ENCODE data around the gene S100A10. TPM values are rescaled to one million over a fixed set of nuclear protein-coding genes. Genes with fewer than 3 reads are reported as not detected.

The S100A10 gene
- total RNA-seq, 2 donors from 2014 or later = 40.7 to 105 TPM

DNA sequence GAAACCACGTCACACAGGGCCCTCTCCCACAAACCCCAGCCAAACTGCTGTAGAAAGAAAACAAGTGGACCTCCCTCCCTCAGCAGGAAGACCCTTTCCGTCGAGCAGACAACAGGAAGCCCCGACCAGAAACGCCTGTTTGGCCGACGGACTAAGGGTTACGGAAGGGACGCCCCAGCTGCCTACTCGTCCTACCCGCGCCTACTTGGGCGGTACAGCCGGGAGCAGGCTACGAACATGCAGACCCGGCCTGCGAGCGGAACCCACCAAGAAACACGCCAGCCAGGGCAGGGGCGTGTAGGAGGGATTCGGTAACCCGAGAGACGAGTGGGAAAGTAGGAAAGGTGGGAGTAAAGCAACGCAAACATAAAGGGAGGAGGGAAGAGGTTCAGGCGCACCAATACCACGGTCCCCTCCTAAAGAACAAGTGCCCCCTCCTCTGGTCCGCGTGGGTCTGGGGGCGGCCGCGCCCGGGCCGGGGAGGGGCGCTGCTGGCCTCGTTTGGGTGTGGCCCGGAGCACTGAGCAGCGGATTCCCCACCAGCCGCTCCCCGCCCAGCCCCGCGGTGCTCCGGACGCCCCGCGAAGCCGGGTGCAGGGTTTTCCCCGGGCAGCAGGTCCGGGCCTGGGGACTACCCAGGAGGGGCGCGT lies 450 bp downstream of the S100A10 start:
- TF ChIP-seq, protein P1, sequence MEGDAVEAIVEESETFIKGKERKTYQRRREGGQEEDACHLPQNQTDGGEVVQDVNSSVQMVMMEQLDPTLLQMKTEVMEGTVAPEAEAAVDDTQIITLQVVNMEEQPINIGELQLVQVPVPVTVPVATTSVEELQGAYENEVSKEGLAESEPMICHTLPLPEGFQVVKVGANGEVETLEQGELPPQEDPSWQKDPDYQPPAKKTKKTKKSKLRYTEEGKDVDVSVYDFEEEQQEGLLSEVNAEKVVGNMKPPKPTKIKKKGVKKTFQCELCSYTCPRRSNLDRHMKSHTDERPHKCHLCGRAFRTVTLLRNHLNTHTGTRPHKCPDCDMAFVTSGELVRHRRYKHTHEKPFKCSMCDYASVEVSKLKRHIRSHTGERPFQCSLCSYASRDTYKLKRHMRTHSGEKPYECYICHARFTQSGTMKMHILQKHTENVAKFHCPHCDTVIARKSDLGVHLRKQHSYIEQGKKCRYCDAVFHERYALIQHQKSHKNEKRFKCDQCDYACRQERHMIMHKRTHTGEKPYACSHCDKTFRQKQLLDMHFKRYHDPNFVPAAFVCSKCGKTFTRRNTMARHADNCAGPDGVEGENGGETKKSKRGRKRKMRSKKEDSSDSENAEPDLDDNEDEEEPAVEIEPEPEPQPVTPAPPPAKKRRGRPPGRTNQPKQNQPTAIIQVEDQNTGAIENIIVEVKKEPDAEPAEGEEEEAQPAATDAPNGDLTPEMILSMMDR (IDR thresholded peaks at IDR 0.05) = no peak
- no peak for TF ChIP-seq POLR2A (IDR thresholded peaks at IDR 0.05)
- DNase-seq (peak; percentile 23 to 42 (median 28)), ATAC-seq (peak; percentile 10)
- Histone ChIP-seq H3K4me3 (peak overlapping the region; percentile 27 to 39), H3K27ac (peak overlapping the region; percentile 81 to 94 (median 88)), H3K9me3 (no peaks in the 10 kb centered on the region), H3K4me1 (peaks cover 57% of the 10 kb centered on the region), H3K27me3 (no peaks in the 10 kb centered on the region), H3K36me3 (replicated peaks in 1 of 2; ENCODE audit: insufficient read depth in 1 of 2, low read depth in 2 of 2) (no peaks in the 10 kb centered on the region)
- intact Hi-C loops (cut with DNase I) = no loop called here
- WGBS, 2 donors = 7 to 8% methylated on average over 34 to 50 of the region's 50 CpGs

DNA sequence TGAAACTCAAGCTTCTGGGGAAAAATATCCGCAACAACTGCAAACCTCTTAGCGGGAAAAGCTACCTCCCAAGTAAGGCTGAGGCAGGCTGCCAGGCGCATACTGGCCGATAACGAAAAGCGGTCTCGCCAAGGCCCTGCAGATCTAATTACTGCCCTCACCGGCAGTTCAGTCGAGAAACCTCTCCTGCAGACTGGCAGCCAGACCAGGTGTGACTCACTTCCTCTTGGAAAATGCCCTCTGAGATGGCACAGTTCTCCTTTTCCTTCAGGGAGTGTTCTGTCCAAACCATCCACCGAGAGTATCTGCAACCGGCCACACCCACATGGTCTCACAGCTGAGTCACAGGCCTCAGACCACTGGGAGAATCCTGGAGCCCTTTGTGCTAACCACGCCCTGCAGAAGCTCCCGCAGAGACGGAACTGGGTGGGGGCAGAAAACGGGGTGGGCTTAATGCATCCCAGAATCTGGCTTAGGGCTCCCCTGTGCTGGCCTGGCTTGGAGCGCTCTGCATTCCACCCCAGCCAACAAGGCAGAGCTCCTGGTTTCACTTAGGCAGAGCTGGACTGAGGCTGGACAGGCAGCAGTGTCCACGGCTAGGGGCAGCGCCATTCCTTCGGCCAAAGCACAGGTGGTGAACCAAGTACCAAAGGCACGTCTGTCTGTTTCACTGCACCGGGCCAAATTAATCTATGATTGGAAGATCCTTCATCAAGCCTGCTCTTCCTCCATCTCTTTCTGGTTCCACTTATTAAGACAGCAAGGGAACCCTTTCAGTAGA lies 1.2 kb downstream of the S100A10 start:
- WGBS, 2 donors = 7 to 10% methylated on average over 21 of the region's 21 CpGs
- Histone ChIP-seq H3K27me3 (no peaks in the 10 kb centered on the region), H3K27ac (peak overlapping the region; percentile 81 to 94 (median 88)), H3K9me3 (no peaks in the 10 kb centered on the region), H3K4me3 (peak overlapping the region in 1 of 2 donors; percentile 27), H3K4me1 (peaks cover 60% of the 10 kb centered on the region), H3K36me3 (replicated peaks in 1 of 2; ENCODE audit: insufficient read depth in 1 of 2, low read depth in 2 of 2) (no peaks in the 10 kb centered on the region)
- ATAC-seq = peak; percentile 56
- DNase-seq = peak; percentile 74 to 92 (median 87)
- intact Hi-C loops (cut with DNase I) = no loop called here
- TF ChIP-seq POLR2A (IDR thresholded peaks at IDR 0.05) = peak; percentile 30 to 81 (median 78)
- TF ChIP-seq, protein P1 (IDR thresholded peaks at IDR 0.05) = no peak

DNA sequence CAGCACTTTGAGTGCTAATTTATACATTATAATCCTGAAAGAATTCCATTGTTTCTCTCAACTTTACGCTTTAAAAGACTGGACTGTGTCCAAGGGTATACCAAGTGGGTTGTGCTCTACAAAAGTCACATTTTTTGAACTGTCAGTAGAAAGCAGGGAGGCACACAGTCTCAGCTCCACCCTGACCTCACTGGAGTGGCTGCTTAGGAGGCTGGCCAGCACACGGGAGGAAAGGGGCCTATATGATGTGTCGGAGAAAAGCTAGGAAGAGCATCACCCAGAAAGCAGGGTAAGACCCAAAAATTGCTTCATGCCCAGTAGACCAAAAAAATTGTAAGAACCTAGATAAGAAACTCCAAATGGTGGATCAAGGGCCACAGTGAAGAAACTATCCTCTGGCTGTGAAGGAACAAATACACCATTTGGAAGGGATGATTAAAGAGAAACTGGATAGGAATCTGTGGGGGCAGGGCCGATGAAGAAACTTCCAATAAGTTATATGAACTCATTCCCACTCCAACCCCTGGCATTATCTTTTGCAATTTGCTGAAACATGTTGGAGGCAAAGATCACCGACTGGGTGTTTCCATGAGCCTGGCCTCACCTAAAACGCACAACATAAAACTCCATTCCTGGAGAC lies 1.9 kb downstream of the S100A10 start:
- no peaks in the 10 kb centered on the region for H3K27me3 ChIP-seq
- TF ChIP-seq, protein P1 (IDR thresholded peaks at IDR 0.05) = no peak
- no peak for TF ChIP-seq POLR2A (IDR thresholded peaks at IDR 0.05)
- H3K4me3 ChIP-seq = no peak overlapping the region
- DNase-seq (no peak), ATAC-seq (no peak)
- intact Hi-C loops (cut with DNase I) = no loop called here
- H3K36me3 ChIP-seq (replicated peaks in 1 of 2; ENCODE audit: insufficient read depth in 1 of 2, low read depth in 2 of 2) = no peaks in the 10 kb centered on the region
- peak overlapping the region; percentile 81 to 94 (median 88) for H3K27ac ChIP-seq
- no peaks in the 10 kb centered on the region for H3K9me3 ChIP-seq
- 19 to 32% methylated on average over 6 of the region's 6 CpGs for WGBS, 2 donors
- peaks cover 60% of the 10 kb centered on the region for H3K4me1 ChIP-seq

DNA sequence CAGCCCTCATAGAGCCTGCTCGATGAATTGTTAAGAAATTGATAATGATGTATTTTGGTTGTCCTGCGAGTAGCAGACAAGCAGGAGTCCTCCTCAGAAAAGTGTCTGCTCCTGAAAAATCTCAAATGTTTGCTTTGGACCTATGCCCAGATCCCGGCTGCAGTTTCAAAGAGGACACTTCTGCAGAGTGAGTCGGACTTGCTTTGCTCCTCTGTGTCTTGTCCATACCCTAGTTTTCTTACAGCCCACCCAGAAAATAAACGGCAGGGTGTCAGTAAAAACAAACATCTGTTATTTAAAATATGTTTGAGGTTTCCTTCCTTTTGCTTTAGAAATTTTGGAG lies 2.8 kb downstream of the S100A10 start:
- Histone ChIP-seq H3K27me3 (no peaks in the 10 kb centered on the region), H3K9me3 (no peaks in the 10 kb centered on the region), H3K4me3 (no peak overlapping the region), H3K36me3 (replicated peaks in 1 of 2; ENCODE audit: insufficient read depth in 1 of 2, low read depth in 2 of 2) (no peaks in the 10 kb centered on the region), H3K4me1 (peaks cover 60% of the 10 kb centered on the region), H3K27ac (peak overlapping the region in 3 of 4 donors; percentile 88 to 94 (median 89))
- peak; percentile 40 to 55 (median 46) for DNase-seq
- TF ChIP-seq, protein P1 (IDR thresholded peaks at IDR 0.05) = no peak
- TF ChIP-seq POLR2A (IDR thresholded peaks at IDR 0.05) = no peak
- 1 to 6% methylated on average over 5 of the region's 5 CpGs for WGBS, 2 donors
- intact Hi-C loops (cut with DNase I) = no loop called here
- ATAC-seq = no peak

Measured in body of pancreas (tissue), 4 donors.